Neural cell (in vitro differentiated cells): Measurements from ENCODE around the gene CEACAM18. TPM values are rescaled to one million over a fixed set of nuclear protein-coding genes. Genes with fewer than 3 reads are reported as not detected.

Source experiments
- H2AFZ ChIP-seq: fragments of 200-600, 300-800 bp; sonication (generic), shearing (Covaris generic); 2 replicates; pipeline ENCODE4 v1.6.0; 2014; ENCODE audit warnings: low read depth, mild to moderate bottlenecking, antibody characterized with exemption, low read length, moderate library complexity
- H3F3A ChIP-seq: fragments of 200-600 bp; shearing (Covaris generic); 2 replicates; pipeline ENCODE4 v1.6.1; 2016; ENCODE audit warnings: mild to moderate bottlenecking, moderate library complexity, mixed read lengths, antibody characterized with exemption, low read length; ENCODE audit not compliant: insufficient read depth, poor library complexity, severe bottlenecking
- H3K27ac ChIP-seq: fragments of 200-600, 300-800 bp; sonication (generic), shearing (Covaris generic); 2 replicates; pipeline ENCODE4 v1.5.1; 2014; ENCODE audit warnings: mild to moderate bottlenecking, low read length, moderate library complexity
- H3K27me3 ChIP-seq: fragments of 300-800, 200-600 bp; sonication (generic), shearing (Covaris generic); 2 replicates; pipeline ENCODE4 v1.6.0; 2014; ENCODE audit warnings: mild to moderate bottlenecking, low read depth, low read length, moderate library complexity; ENCODE audit not compliant: insufficient read depth
- H3K36me3 ChIP-seq: fragments of 300-800, 200-600 bp; sonication (generic), shearing (Covaris generic); 2 replicates; pipeline ENCODE4 v1.5.1; 2014; ENCODE audit warnings: mild to moderate bottlenecking, antibody characterized with exemption, low read length, moderate library complexity; ENCODE audit not compliant: insufficient read depth
- H3K4me2 ChIP-seq: fragments of 300-800, 200-600 bp; sonication (generic), shearing (Covaris generic); 2 replicates; pipeline ENCODE4 v1.6.0; 2014; ENCODE audit warnings: mild to moderate bottlenecking, low read length
- H3K4me3 ChIP-seq: fragments of 300-800, 200-600 bp; sonication (generic), shearing (Covaris generic); 2 replicates; pipeline ENCODE4 v1.5.1; 2014; ENCODE audit warnings: mild to moderate bottlenecking, low read length, moderate library complexity
- H3K79me2 ChIP-seq: fragments of 200-600 bp; shearing (Covaris generic); replicated peaks from 2 replicates; pipeline ENCODE4 v1.6.0; 2014; ENCODE audit warnings: mild to moderate bottlenecking, low read length, moderate library complexity; ENCODE audit not compliant: insufficient read depth
- H3K9ac ChIP-seq: fragments of 300-800, 200-600 bp; sonication (generic), shearing (Covaris generic); 2 replicates; pipeline ENCODE4 v1.6.1; 2016; ENCODE audit warnings: mild to moderate bottlenecking, low read length, mixed read lengths
- H3K9me2 ChIP-seq: fragments of 200-600 bp; shearing (Covaris generic); 2 replicates; pipeline ENCODE4 v1.6.1; 2016; ENCODE audit warnings: mild to moderate bottlenecking, low read length, mixed read lengths; ENCODE audit not compliant: insufficient read depth
- H3K9me3 ChIP-seq: fragments of 200-600, 300-800 bp; sonication (generic), shearing (Covaris generic); 2 replicates; pipeline ENCODE4 v1.6.1; 2016; ENCODE audit warnings: mild to moderate bottlenecking, mixed run types, low read length, moderate library complexity, mixed read lengths
- H4K20me1 ChIP-seq: fragments of 200-600 bp; shearing (Covaris generic); 2 replicates; pipeline ENCODE4 v1.6.1; 2016; ENCODE audit warnings: mild to moderate bottlenecking, mixed run types; ENCODE audit not compliant: insufficient read depth
- EP300 ChIP-seq: fragments of 450-650 bp; conservative IDR thresholded peaks from 2 replicates; pipeline ENCODE4 v1.6.1; 2014; ENCODE audit warnings: antibody characterized with exemption, mild to moderate bottlenecking, moderate library complexity; ENCODE audit not compliant: poor library complexity, severe bottlenecking
- EZH2 ChIP-seq: fragments of 200-600, 300-800 bp; shearing (Covaris generic), sonication (generic); IDR thresholded peaks from 2 replicates; pipeline ENCODE4 v1.6.1; 2014; ENCODE audit warnings: antibody characterized with exemption, low read length, borderline replicate concordance, mild to moderate bottlenecking; ENCODE audit not compliant: insufficient read depth, poor library complexity, severe bottlenecking
- MXI1 ChIP-seq: fragments of 450-650 bp; conservative IDR thresholded peaks from 2 replicates; pipeline ENCODE4 v1.6.1; 2014; ENCODE audit warnings: antibody characterized with exemption, mild to moderate bottlenecking; ENCODE audit not compliant: poor library complexity, severe bottlenecking
- POLR2AphosphoS5 ChIP-seq: IDR thresholded peaks from 2 replicates; pipeline ENCODE4 v1.6.1; 2012
- RAD21 ChIP-seq: fragments of 450-650 bp; conservative IDR thresholded peaks from 2 replicates; pipeline ENCODE4 v1.6.1; 2014; ENCODE audit warnings: antibody characterized with exemption, mild to moderate bottlenecking, moderate library complexity
- SMC3 ChIP-seq: fragments of 450-650 bp; conservative IDR thresholded peaks from 2 replicates; pipeline ENCODE4 v1.6.1; 2014; ENCODE audit warnings: antibody characterized with exemption, mild to moderate bottlenecking, moderate library complexity; ENCODE audit not compliant: poor library complexity
- TAF1 ChIP-seq: IDR thresholded peaks from 2 replicates; pipeline ENCODE4 v1.6.1; 2012; ENCODE audit warnings: low read depth
- polyA plus RNA-seq: library from polyadenylated mRNA; depleted of rRNA; stranded (reverse); fragments of >200 nt; gene quantifications from 2 replicates; pipeline ENCODE4 v1.2.3, GENCODE V29; 2014
- small RNA-seq, 3 experiments: library from RNA; depleted of rRNA; stranded (forward); fragments of <200 nt; gene quantifications; one replicate each; pipeline ENCODE3, GENCODE V24; 2012
- TF ChIP-seq, protein P1 (sequence below): IDR thresholded peaks from 2 replicates; pipeline ENCODE4 v1.6.1; 2012; ENCODE audit warnings: borderline replicate concordance
- TF ChIP-seq, protein P2 (sequence below): fragments of 450-650 bp; IDR thresholded peaks from 2 replicates; pipeline ENCODE4 v1.5.1; 2014; ENCODE audit warnings: antibody characterized with exemption, mild to moderate bottlenecking, moderate library complexity; ENCODE audit not compliant: poor library complexity, severe bottlenecking

CEACAM18 gene
- polyA plus RNA-seq, 1 donor from 2014 or later, result not detected

DNA sequence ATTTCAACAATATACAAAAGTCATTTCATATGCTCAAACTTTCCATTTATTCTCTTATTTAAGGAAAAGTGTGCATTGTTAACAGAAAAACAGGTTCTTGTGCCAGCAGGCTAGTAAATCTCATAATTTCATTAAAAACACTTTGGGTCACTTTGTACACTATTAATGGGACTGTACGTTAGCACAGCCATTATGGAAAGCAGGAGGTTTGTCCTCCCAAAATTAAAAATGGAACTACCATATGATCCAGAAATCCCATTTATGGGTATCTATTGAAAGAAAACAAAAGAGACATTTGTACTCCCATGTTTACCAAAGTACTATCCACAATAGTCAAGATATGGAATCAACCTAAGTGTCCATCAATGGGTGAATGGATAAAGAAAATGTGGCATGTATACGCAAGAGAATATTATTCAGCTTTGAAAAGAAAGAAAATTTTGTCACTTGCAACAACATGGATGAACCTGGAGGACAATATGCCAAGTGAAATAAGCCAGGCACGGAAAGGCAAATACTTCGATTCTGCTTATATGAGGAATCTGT lies 61.6 kb downstream of the CEACAM18 start:
- Histone ChIP-seq H2AFZ (no peak overlapping the region), H3K79me2 (no peaks in the 10 kb centered on the region), H3K27me3 (no peaks in the 10 kb centered on the region), H3K9ac (no peak overlapping the region), H3K9me2 (no peaks in the 10 kb centered on the region), H3K36me3 (no peaks in the 10 kb centered on the region), H3K27ac (no peak overlapping the region), H3F3A (no peaks in the 10 kb centered on the region), H3K4me2 (no peak overlapping the region), H4K20me1 (no peaks in the 10 kb centered on the region), H3K9me3 (no peaks in the 10 kb centered on the region), H3K4me3 (no peak overlapping the region)
- TF ChIP-seq EP300 (no peak), POLR2AphosphoS5 (no peak), MXI1 (no peak), EZH2 (no peak), TAF1 (no peak), RAD21 (no peak), SMC3 (no peak)
- TF ChIP-seq, protein P1, sequence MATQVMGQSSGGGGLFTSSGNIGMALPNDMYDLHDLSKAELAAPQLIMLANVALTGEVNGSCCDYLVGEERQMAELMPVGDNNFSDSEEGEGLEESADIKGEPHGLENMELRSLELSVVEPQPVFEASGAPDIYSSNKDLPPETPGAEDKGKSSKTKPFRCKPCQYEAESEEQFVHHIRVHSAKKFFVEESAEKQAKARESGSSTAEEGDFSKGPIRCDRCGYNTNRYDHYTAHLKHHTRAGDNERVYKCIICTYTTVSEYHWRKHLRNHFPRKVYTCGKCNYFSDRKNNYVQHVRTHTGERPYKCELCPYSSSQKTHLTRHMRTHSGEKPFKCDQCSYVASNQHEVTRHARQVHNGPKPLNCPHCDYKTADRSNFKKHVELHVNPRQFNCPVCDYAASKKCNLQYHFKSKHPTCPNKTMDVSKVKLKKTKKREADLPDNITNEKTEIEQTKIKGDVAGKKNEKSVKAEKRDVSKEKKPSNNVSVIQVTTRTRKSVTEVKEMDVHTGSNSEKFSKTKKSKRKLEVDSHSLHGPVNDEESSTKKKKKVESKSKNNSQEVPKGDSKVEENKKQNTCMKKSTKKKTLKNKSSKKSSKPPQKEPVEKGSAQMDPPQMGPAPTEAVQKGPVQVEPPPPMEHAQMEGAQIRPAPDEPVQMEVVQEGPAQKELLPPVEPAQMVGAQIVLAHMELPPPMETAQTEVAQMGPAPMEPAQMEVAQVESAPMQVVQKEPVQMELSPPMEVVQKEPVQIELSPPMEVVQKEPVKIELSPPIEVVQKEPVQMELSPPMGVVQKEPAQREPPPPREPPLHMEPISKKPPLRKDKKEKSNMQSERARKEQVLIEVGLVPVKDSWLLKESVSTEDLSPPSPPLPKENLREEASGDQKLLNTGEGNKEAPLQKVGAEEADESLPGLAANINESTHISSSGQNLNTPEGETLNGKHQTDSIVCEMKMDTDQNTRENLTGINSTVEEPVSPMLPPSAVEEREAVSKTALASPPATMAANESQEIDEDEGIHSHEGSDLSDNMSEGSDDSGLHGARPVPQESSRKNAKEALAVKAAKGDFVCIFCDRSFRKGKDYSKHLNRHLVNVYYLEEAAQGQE, result no peak
- TF ChIP-seq, protein P2, sequence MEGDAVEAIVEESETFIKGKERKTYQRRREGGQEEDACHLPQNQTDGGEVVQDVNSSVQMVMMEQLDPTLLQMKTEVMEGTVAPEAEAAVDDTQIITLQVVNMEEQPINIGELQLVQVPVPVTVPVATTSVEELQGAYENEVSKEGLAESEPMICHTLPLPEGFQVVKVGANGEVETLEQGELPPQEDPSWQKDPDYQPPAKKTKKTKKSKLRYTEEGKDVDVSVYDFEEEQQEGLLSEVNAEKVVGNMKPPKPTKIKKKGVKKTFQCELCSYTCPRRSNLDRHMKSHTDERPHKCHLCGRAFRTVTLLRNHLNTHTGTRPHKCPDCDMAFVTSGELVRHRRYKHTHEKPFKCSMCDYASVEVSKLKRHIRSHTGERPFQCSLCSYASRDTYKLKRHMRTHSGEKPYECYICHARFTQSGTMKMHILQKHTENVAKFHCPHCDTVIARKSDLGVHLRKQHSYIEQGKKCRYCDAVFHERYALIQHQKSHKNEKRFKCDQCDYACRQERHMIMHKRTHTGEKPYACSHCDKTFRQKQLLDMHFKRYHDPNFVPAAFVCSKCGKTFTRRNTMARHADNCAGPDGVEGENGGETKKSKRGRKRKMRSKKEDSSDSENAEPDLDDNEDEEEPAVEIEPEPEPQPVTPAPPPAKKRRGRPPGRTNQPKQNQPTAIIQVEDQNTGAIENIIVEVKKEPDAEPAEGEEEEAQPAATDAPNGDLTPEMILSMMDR, result no peak

Small RNA genes lying within 50 kb of the gene (small RNA-seq; reads per million reads assigned to genes)
- gene AC020914.3 (0 reads per million in 3 experiments), gene AC020914.5 (0 reads per million in 3 experiments)

Other genes starting within 250 kb of the CEACAM18 start
- not detected in 2 replicates for gene SIGLECL1, start 227.5 kb upstream of the CEACAM18 start, polyA plus RNA-seq
- 13.5 and 18.3 TPM in 2 replicates for gene IGLON5, start 166.9 kb upstream of the CEACAM18 start, polyA plus RNA-seq
- 1.5 and 2.3 TPM in 2 replicates for gene VSIG10L, start 136.4 kb upstream of the CEACAM18 start, polyA plus RNA-seq
- gene ETFB, start 112.2 kb upstream of the CEACAM18 start, polyA plus RNA-seq, result 361 and 383 TPM in 2 replicates
- gene CLDND2, start 109.5 kb upstream of the CEACAM18 start, polyA plus RNA-seq, result not detected in 2 replicates
- gene NKG7, start 105.9 kb upstream of the CEACAM18 start, polyA plus RNA-seq, result not detected in 2 replicates
- not detected in 2 replicates for gene LIM2, start 90.6 kb upstream of the CEACAM18 start, polyA plus RNA-seq
- not detected in 2 replicates for gene C19orf84, start 87.9 kb upstream of the CEACAM18 start, polyA plus RNA-seq
- gene SIGLEC10, start 60.9 kb upstream of the CEACAM18 start, polyA plus RNA-seq, result not detected in 2 replicates
- not detected in 2 replicates for gene SIGLEC8, start 20.1 kb upstream of the CEACAM18 start, polyA plus RNA-seq
- gene SIGLEC12, start 23.3 kb downstream of the CEACAM18 start, polyA plus RNA-seq, result not detected in 2 replicates
- not detected in 2 replicates for gene SIGLEC6, start 53.1 kb downstream of the CEACAM18 start, polyA plus RNA-seq
- 10.9 and 20.6 TPM in 2 replicates for gene ZNF175, start 92.7 kb downstream of the CEACAM18 start, polyA plus RNA-seq
- not detected in 2 replicates for gene SIGLEC5, start 151.9 kb downstream of the CEACAM18 start, polyA plus RNA-seq
- not detected in 2 replicates for gene SIGLEC14, start 168.3 kb downstream of the CEACAM18 start, polyA plus RNA-seq
- 5.2 and 11.6 TPM in 2 replicates for gene SPACA6, start 214.8 kb downstream of the CEACAM18 start, polyA plus RNA-seq
- 0.30 TPM in 1 of 2 replicates, not detected in the other for gene HAS1, start 245.5 kb downstream of the CEACAM18 start, polyA plus RNA-seq